Type B pancreatic cell (in vitro differentiated cells): ENCODE results near the gene HAPLN3. TPM values are rescaled to one million over a fixed set of nuclear protein-coding genes. Genes with fewer than 3 reads are reported as not detected.
A peak's percentile ranks its signal among the peaks of the same experiment; 100 is the strongest.

Experiments used
- DNase-seq: peaks from one replicate; pipeline ENCODE4 v3.0.0; 2021; ENCODE audit warnings: mixed read lengths; ENCODE audit not compliant: unreplicated experiment; ENCODE audit errors: extremely low spot score
- H3K27ac Mint-ChIP-seq: 2 replicates; pipeline ENCODE4 v1.8.0; 2021; ENCODE audit warnings: mild to moderate bottlenecking, mixed read lengths
- H3K27me3 Mint-ChIP-seq: 2 replicates; pipeline ENCODE4 v1.8.0; 2021; ENCODE audit warnings: mixed read lengths
- H3K36me3 Mint-ChIP-seq: 2 replicates; pipeline ENCODE4 v1.8.0; 2021; ENCODE audit warnings: mixed read lengths
- H3K4me1 Mint-ChIP-seq: one replicate; pipeline ENCODE4 v1.8.0; 2021; ENCODE audit warnings: mixed read lengths; ENCODE audit not compliant: unreplicated experiment
- H3K4me3 Mint-ChIP-seq: 2 replicates; pipeline ENCODE4 v1.8.0; 2021; ENCODE audit warnings: mild to moderate bottlenecking, mixed read lengths
- H3K9me3 Mint-ChIP-seq: 2 replicates; pipeline ENCODE4 v1.8.0; 2021; ENCODE audit warnings: mixed read lengths
- CTCF ChIP-seq: fragments of 200-600 bp; sonication (generic); conservative IDR thresholded peaks from 2 replicates; pipeline ENCODE4 v1.5.0; 2021; ENCODE audit warnings: antibody characterized with exemption, mild to moderate bottlenecking
- total RNA-seq: library from RNA; stranded (reverse); gene quantifications from 2 replicates; pipeline ENCODE4 v1.2.1, GENCODE V29; 2021; ENCODE audit warnings: low replicate concordance

Gene HAPLN3
- total RNA-seq, 1 donor from 2014 or later: 10.4 TPM

- Mint-ChIP-seq H3K36me3 (no peaks in the 10 kb centered on the region), H3K27ac (no peak overlapping the region), H3K4me1 (no peaks in the 10 kb centered on the region), H3K9me3 (no peaks in the 10 kb centered on the region), H3K4me3 (no peak overlapping the region), H3K27me3 (peaks cover 4% of the 10 kb centered on the region)
- no peak for TF ChIP-seq CTCF
- DNase-seq: peak; percentile 44
Measured at GRCh38 chr15:88858934-88859333, 36.4 kb downstream of the HAPLN3 start.

GRCh38 chr15:88852476-88852875, 42.9 kb downstream of the HAPLN3 start:
- no peak for DNase-seq
- peaks cover 4% of the 10 kb centered on the region for H3K27me3 Mint-ChIP-seq
- no peak overlapping the region for H3K4me3 Mint-ChIP-seq
- H3K4me1 Mint-ChIP-seq: peaks cover 10% of the 10 kb centered on the region
- no peaks in the 10 kb centered on the region for H3K9me3 Mint-ChIP-seq
- H3K36me3 Mint-ChIP-seq: no peaks in the 10 kb centered on the region
- H3K27ac Mint-ChIP-seq: no peak overlapping the region
- TF ChIP-seq CTCF: no peak

GRCh38 chr15:88849376-88850072, 45.8 kb downstream of the HAPLN3 start:
- Mint-ChIP-seq H3K4me1 (peaks cover 11% of the 10 kb centered on the region), H3K27me3 (peaks cover 6% of the 10 kb centered on the region)
- TF ChIP-seq CTCF: no peak

GRCh38 chr15:88848203-88848602, 47.1 kb downstream of the HAPLN3 start:
- Mint-ChIP-seq H3K27ac (no peak overlapping the region), H3K36me3 (no peaks in the 10 kb centered on the region), H3K4me1 (peaks cover 11% of the 10 kb centered on the region), H3K4me3 (no peak overlapping the region), H3K9me3 (no peaks in the 10 kb centered on the region), H3K27me3 (peaks cover 6% of the 10 kb centered on the region)
- DNase-seq: no peak
- no peak for TF ChIP-seq CTCF

More at GRCh38 chr15:88849376-88850072, 45.8 kb downstream of the HAPLN3 start:
- no peak overlapping the region for H3K4me3 Mint-ChIP-seq
- no peaks in the 10 kb centered on the region for H3K9me3 Mint-ChIP-seq
- no peak overlapping the region for H3K27ac Mint-ChIP-seq
- H3K36me3 Mint-ChIP-seq: no peaks in the 10 kb centered on the region
- no peak for DNase-seq

GRCh38 chr15:88847144-88847543, 48.2 kb downstream of the HAPLN3 start:
- Mint-ChIP-seq H3K27ac (no peak overlapping the region), H3K9me3 (no peaks in the 10 kb centered on the region), H3K36me3 (no peaks in the 10 kb centered on the region), H3K4me3 (no peak overlapping the region), H3K27me3 (peaks cover 3% of the 10 kb centered on the region), H3K4me1 (peaks cover 11% of the 10 kb centered on the region)
- no peak for DNase-seq
- TF ChIP-seq CTCF: no peak
